GOT3 (cell line): ENCODE measurements around the gene SIK3.

Experiments
- DNase-seq: peaks from one replicate; lab custom pipeline; 2025; ENCODE audit warnings: mixed read lengths; lab: John Stamatoyannopoulos, UW

SIK3 gene

DNA sequence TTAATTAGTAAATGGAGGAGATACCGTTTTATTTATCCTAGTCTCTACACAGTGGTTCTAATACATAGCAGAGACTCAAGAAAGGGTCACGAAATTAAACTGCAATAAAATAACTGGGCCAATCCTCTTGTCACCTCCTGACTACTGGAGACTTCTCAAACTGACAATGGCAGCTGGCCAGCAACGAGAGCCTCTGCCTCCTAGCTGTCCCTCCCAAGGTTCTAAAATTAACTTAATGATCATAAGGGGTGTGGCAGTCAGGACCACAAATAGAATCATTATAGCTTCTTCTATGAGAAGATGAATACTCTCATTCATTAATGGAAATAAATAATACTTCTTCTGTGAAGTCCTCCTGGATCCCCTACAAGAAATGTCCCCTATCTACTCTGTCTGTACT lies 197.0 kb downstream of the SIK3 start:
- DNase-seq = no peak

- DNase-seq = no peak
These were observed 202.0 kb downstream of the SIK3 start for GRCh38 chr11:116896211-116896610.

DNA sequence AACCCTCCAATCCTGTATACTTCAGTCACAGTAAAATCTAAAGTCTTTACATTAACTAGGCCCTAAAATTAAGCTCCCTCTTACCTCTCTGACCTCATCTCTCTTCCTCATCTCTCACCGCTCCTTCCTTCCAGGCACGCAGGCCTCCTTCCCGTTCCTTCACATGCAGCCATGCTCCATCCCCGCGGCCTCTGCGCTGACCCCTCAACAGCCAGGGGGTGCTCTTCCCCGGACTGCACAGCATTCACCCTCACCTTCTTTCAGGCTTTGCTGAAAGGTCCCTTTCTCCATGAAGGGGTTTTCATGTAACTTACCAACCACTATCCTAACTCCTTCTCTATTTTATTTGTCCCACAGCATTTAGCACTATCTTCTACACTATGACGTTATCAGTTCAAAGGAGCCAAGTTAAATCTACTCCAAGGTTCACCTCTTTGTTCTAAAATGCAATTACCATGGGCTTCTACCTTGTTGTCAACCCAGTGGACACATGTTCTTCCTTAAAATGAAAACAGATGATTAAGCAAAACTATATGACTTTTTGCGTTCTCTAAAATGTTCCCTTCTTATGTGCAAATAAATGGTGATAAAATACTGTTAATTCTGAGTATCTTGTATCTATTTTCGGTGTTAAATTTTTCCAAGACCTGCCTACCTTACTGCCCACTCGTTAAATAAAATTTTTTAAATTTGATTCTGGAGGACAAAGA lies 203.0 kb downstream of the SIK3 start:
- no peak for DNase-seq

GRCh38 chr11:116893906-116894305 lies 204.3 kb downstream of the SIK3 start:
- no peak for DNase-seq

GRCh38 chr11:116893437-116893836 lies 204.8 kb downstream of the SIK3 start:
- no peak for DNase-seq

DNA sequence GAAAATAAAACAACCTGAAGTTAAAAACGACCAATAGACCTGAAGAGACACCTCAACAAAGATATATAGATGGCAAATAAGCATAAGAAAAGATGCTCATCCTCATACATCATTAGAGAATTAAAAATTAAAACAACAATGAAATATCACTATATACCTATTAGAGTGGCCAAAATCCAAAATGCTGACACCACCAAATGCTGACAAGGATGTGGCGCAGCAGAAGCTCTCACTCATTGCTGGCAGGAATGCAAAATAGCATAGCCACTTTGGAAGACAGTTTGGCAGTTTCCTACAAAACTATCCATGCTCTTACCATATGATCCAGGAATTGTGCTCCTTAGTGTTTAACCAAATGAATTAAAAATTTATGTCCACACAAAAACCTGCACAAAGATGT lies 205.9 kb downstream of the SIK3 start:
- DNase-seq = no peak

DNA sequence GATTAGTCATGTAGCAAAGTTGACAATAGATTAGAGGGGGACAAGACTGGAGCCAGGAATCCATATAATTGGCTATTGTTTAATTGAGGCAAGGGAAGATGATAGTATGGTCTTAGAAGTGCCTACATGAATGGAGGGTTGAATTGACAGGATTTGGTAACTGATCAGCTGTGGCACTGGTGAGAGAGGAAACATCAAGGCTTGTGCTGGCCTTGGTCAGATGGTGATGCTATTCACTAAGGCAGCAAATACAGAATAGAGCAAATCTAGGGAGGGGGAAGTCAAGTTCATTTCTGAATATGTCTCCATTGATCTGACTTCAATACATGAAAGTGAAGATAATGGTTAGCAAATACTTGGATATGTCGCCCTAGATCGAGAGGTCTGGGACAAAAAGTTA lies 206.5 kb downstream of the SIK3 start:
- no peak for DNase-seq

DNA sequence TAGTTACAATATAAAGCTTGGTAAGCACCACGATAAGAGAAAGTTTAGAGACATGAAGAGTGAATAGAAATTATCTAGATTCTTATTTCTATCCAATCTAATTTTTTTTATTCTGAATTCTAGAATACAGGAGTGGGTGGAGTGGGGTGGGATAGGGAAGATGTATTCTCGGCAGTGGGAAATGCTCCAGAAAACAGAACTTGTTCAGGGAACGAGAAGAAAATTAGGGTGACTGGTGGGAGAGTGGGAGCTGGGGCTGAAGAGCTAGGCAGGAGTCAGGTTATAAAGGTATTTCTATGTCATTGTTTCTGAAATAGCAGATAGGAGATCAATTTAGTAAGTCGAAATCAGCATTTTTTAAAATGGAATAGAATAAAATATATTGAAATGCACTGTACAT lies 207.6 kb downstream of the SIK3 start:
- DNase-seq = no peak

GRCh38 chr11:116890193-116890592 lies 208.0 kb downstream of the SIK3 start:
- no peak for DNase-seq

- DNase-seq = no peak
These were observed 209.2 kb downstream of the SIK3 start for GRCh38 chr11:116888884-116889549.

GRCh38 chr11:116888024-116888423 lies 210.2 kb downstream of the SIK3 start:
- no peak for DNase-seq

DNA sequence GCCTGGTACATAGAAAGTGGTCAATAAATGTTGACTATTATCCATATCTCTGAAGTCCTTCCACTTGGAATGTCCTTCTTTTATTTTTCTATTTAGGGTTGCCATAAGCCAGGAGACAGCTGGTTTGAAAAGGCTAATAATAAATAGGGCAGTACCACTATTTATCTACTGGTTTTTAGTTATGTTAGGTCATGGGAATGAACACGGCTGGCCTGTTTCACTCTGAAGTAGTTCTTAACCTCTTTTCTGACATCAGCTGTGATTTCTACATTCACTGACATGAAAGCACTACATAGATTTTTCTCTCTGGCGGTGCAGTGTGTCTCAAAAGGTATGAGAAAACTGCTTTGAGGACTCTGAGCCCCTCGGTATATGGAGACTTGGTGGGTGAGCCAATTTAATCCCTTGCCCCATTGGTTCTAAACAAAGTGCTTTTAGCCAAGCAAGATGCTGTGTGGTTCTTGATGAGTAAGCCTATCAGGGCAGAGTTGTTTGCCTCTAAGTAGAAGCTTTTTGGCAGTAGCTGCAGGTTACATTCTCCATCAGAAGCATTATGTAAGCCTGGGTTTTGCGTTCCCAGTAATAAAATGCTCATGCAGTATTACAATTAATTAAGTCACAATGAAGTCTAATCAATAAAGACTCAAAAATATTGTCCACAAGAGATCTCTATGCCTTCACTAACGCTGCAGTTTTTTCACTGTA lies 212.1 kb downstream of the SIK3 start:
- no peak for DNase-seq

GRCh38 chr11:116882386-116882785 lies 215.8 kb downstream of the SIK3 start:
- no peak for DNase-seq

- no peak for DNase-seq
These were observed 217.1 kb downstream of the SIK3 start for GRCh38 chr11:116881143-116881542.

GRCh38 chr11:116879800-116880625 lies 218.2 kb downstream of the SIK3 start:
- no peak for DNase-seq

GRCh38 chr11:116876656-116877055 lies 221.6 kb downstream of the SIK3 start:
- no peak for DNase-seq

DNA sequence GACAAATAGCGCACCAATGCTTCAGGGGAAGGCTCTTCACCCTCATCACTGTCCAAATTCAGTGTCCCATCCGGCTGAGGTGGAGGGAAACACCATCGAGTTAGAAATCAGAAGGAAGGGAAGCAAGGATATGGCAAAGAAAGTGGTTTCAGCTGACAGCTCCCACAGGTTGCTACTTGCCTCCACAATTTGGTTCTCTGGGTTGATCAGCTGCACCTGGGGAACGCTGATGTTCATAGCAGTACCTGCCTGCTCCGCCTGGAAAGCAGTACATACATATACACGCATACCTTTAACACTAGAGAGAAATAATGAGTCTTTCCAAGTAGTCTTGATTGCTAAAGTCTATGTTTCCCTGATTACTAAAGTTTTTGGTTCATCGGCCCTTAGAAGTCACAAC lies 223.0 kb downstream of the SIK3 start:
- no peak for DNase-seq

- no peak for DNase-seq
These were observed 224.0 kb downstream of the SIK3 start for GRCh38 chr11:116874251-116874650.

GRCh38 chr11:116873381-116873780 lies 224.8 kb downstream of the SIK3 start:
- no peak for DNase-seq

GRCh38 chr11:116871248-116871647 lies 227.0 kb downstream of the SIK3 start:
- no peak for DNase-seq

DNA sequence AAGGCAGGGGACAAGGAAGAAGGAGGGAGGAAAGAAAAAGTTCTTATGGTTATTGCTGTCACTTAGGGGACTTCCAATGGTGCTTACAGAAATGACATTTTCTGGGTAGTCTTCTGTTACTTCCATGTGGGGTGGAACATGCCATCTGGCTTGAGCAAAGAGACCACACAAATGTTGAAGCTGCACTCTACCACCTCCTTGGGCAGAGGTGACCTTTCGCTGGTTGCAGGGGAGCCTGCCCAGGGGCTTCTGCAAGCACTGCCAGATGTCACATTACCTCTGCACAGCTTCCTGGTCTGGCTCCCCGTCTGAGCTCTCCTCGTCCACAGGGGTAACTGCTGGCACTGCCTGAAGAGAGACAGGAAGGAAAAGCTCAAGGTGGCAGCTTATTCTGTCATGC lies 228.2 kb downstream of the SIK3 start:
- no peak for DNase-seq

DNA sequence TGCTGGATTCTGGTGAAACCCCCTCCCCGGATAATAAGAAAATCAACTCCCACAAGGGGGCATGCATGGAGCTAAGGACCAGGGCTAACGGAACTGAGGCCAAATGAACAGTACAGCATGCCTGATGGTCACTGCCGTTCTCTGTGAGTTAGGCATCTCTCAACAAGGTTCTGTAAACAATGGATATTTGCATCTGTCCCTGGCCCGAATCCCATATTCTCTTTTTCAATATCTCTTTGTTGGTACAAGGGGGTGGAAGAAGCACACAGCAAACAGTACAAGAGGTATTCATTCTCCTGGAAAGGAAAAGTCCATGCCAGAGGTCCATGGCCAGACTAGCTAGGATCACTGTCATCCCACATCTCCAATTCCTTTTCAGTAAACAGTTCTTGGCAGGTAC lies 228.6 kb downstream of the SIK3 start:
- no peak for DNase-seq
